GM21619 (cell line): Measurements from ENCODE around the gene LRRC58.
"Not testable (repeated sequence)": the region's sequence is repeated elsewhere in the genome, so short reads cannot be mapped to it uniquely, and the experiment has no call there.

Experiments
- ATAC-seq: cut with Tn5 transposase; IDR thresholded peaks from one replicate; pipeline ENCODE4 v1.9.1; 2021; ENCODE audit not compliant: unreplicated experiment

LRRC58 gene

GRCh38 chr3:120341658-120342346, 7.4 kb downstream of the LRRC58 start:
- ATAC-seq: no peak

GRCh38 chr3:120339362-120339761, 9.8 kb downstream of the LRRC58 start:
- ATAC-seq: no peak

GRCh38 chr3:120338517-120338916, 10.6 kb downstream of the LRRC58 start:
- ATAC-seq: no peak

GRCh38 chr3:120332646-120333045, 16.5 kb downstream of the LRRC58 start:
- no peak for ATAC-seq

- ATAC-seq: no peak
Measured at GRCh38 chr3:120331076-120331475, 18.1 kb downstream of the LRRC58 start.

- ATAC-seq: no peak
Measured at GRCh38 chr3:120326784-120327183, 22.4 kb downstream of the LRRC58 start.

- no peak for ATAC-seq
Measured at GRCh38 chr3:120324190-120324589, 25.0 kb downstream of the LRRC58 start.

- ATAC-seq: not testable (repeated sequence)
Measured at GRCh38 chr3:120323761-120324160, 25.4 kb downstream of the LRRC58 start.

- no peak for ATAC-seq
Measured at GRCh38 chr3:120311863-120312794, 37.0 kb downstream of the LRRC58 start.

- no peak for ATAC-seq
Measured at GRCh38 chr3:120306519-120307455, 42.4 kb downstream of the LRRC58 start.

- no peak for ATAC-seq
Measured at GRCh38 chr3:120304616-120305015, 44.5 kb downstream of the LRRC58 start.

GRCh38 chr3:120302361-120302760, 46.8 kb downstream of the LRRC58 start:
- no peak for ATAC-seq

- ATAC-seq: no peak
Measured at GRCh38 chr3:120300971-120301370, 48.2 kb downstream of the LRRC58 start.

- no peak for ATAC-seq
Measured at GRCh38 chr3:120299403-120299802, 49.8 kb downstream of the LRRC58 start.

GRCh38 chr3:120298996-120299395, 50.2 kb downstream of the LRRC58 start:
- ATAC-seq: no peak

- ATAC-seq: not testable (repeated sequence)
Measured at GRCh38 chr3:120291552-120291951, 57.6 kb downstream of the LRRC58 start.

GRCh38 chr3:120289636-120290035, 59.5 kb downstream of the LRRC58 start:
- ATAC-seq: no peak

GRCh38 chr3:120286465-120286864, 62.7 kb downstream of the LRRC58 start:
- no peak for ATAC-seq

- ATAC-seq: no peak
Measured at GRCh38 chr3:120285508-120285841, 63.7 kb downstream of the LRRC58 start.

GRCh38 chr3:120284747-120285507, 64.2 kb downstream of the LRRC58 start, which contains the start of gene GPR156:
TSS of gene GPR156 (minus strand) at chr3:120285222. CDS start at chr3:120244098, 41,124 bp downstream.
- no peak for ATAC-seq
